Endothelial cell (in vitro differentiated cells): Measurements from ENCODE around the gene TMEM53. TPM values are rescaled to one million over a fixed set of nuclear protein-coding genes. Genes with fewer than 3 reads are reported as not detected.

ENCODE experiments used
- DNase-seq: peaks from one replicate; pipeline ENCODE4 v3.0.0; 2021; ENCODE audit warnings: low spot score
- H3K27ac Mint-ChIP-seq: one replicate; pipeline ENCODE4 v1.8.0; 2021; ENCODE audit warnings: mixed read lengths, inconsistent platforms; ENCODE audit not compliant: unreplicated experiment
- H3K27me3 Mint-ChIP-seq: one replicate; pipeline ENCODE4 v1.8.0; 2021; ENCODE audit warnings: mild to moderate bottlenecking, moderate library complexity, mixed read lengths, inconsistent platforms; ENCODE audit not compliant: unreplicated experiment
- H3K36me3 Mint-ChIP-seq: one replicate; pipeline ENCODE4 v1.8.0; 2021; ENCODE audit warnings: mild to moderate bottlenecking, low read depth, mixed read lengths, inconsistent platforms; ENCODE audit not compliant: unreplicated experiment
- H3K4me1 Mint-ChIP-seq: one replicate; pipeline ENCODE4 v1.8.0; 2021; ENCODE audit warnings: mild to moderate bottlenecking, mixed read lengths, inconsistent platforms; ENCODE audit not compliant: unreplicated experiment
- H3K4me3 Mint-ChIP-seq: one replicate; pipeline ENCODE4 v1.8.0; 2021; ENCODE audit warnings: mild to moderate bottlenecking, mixed read lengths, inconsistent platforms; ENCODE audit not compliant: unreplicated experiment
- H3K9me3 Mint-ChIP-seq: one replicate; pipeline ENCODE4 v1.8.0; 2021; ENCODE audit warnings: mixed read lengths, inconsistent platforms; ENCODE audit not compliant: unreplicated experiment
- total RNA-seq: library from RNA; stranded (reverse); fragmentation: NEBNext Ultra II Directional; extraction: Animal tissue kit (Norgen Biotek cat#: 25700); gene quantifications from one replicate; pipeline ENCODE4 v1.2.1, GENCODE V29; 2021; ENCODE audit not compliant: unreplicated experiment
- TF ChIP-seq, protein P1 (sequence below): fragments of 200-600 bp; sonication (generic); IDR thresholded peaks from one replicate; pipeline ENCODE4 v1.5.0; 2021; ENCODE audit warnings: antibody characterized with exemption; ENCODE audit not compliant: unreplicated experiment

Gene TMEM53
- total RNA-seq, 1 donor from 2014 or later = 15.6 TPM

- Mint-ChIP-seq H3K9me3 (no peaks in the 10 kb centered on the region), H3K27me3 (peaks cover 4% of the 10 kb centered on the region), H3K36me3 (peaks cover 40% of the 10 kb centered on the region), H3K4me1 (peaks cover 14% of the 10 kb centered on the region), H3K4me3 (peak overlapping the region; percentile 24), H3K27ac (peak overlapping the region; percentile 68)
- TF ChIP-seq, protein P1, sequence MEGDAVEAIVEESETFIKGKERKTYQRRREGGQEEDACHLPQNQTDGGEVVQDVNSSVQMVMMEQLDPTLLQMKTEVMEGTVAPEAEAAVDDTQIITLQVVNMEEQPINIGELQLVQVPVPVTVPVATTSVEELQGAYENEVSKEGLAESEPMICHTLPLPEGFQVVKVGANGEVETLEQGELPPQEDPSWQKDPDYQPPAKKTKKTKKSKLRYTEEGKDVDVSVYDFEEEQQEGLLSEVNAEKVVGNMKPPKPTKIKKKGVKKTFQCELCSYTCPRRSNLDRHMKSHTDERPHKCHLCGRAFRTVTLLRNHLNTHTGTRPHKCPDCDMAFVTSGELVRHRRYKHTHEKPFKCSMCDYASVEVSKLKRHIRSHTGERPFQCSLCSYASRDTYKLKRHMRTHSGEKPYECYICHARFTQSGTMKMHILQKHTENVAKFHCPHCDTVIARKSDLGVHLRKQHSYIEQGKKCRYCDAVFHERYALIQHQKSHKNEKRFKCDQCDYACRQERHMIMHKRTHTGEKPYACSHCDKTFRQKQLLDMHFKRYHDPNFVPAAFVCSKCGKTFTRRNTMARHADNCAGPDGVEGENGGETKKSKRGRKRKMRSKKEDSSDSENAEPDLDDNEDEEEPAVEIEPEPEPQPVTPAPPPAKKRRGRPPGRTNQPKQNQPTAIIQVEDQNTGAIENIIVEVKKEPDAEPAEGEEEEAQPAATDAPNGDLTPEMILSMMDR = no peak
- no peak for DNase-seq
Measured at GRCh38 chr1:44648529-44649250, 25.6 kb downstream of the TMEM53 start.

DNA sequence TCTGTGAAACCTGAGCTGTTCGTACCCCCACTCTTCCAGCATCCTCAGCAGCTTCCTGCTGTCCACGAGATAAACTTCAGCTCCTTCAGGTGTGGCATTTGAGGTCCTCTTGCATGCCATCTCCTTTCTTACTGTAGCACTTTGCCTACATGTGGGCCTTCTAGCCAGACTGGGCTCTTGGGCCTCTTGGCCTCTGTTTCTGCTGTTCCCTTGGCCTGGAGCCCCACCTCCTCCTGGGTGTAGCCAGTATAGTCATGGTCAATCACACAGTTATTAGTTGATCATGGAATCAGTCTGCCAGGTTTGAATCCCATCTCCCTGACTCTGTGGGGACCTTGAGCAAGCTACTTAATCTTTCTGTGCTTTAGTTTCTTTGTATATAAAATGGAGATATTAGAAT, 26.4 kb downstream of the TMEM53 start:
- TF ChIP-seq, protein P1 = no peak
- H3K27me3 Mint-ChIP-seq = peaks cover 4% of the 10 kb centered on the region
- H3K4me3 Mint-ChIP-seq = no peak overlapping the region
- no peak overlapping the region for H3K27ac Mint-ChIP-seq
- no peaks in the 10 kb centered on the region for H3K9me3 Mint-ChIP-seq
- H3K4me1 Mint-ChIP-seq = peaks cover 12% of the 10 kb centered on the region
- peaks cover 47% of the 10 kb centered on the region for H3K36me3 Mint-ChIP-seq
- no peak for DNase-seq

DNA sequence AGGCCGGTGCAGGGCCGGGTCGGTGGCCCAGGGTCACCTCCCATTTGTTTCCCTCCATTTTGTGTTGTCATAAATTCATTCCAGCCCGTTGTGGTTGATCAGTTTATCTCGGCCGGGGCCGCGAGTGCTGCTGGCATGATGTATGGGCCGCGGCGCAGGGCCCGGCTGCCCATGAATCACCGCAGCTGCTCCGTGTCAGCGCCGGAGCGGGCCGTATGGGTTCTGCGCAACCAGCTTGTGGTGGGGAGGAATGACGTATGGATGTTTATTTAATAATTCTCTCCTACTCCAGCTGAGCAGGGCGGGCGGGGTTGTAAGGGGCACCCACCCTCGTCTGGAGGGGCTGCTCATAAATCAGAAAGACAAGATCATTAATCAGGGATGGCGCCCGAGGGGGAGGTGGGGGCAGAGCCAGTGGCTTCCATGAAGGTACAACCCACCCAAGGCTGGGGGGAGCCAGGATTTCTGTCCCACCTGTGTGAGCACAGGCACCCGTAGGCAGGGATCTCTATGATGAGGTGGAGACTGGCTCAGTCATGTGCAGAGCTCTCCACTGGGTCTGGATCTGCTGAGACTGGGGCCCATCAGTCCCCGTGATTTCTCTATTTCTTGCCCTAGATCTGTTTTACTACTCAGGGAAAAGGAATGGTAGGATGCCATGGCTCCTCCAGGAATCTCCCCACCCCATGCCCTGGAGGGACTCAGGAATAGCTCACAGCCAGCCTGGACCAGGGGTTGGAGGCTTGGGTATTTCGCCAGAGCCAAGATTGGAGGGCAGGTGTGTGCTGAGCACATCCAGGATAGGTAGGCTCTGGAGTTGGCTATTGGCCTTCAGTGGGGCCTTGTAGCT, 27.8 kb downstream of the TMEM53 start:
- Mint-ChIP-seq H3K27ac (no peak overlapping the region), H3K27me3 (peaks cover 4% of the 10 kb centered on the region), H3K4me3 (no peak overlapping the region), H3K36me3 (peaks cover 56% of the 10 kb centered on the region), H3K4me1 (peaks cover 15% of the 10 kb centered on the region), H3K9me3 (no peaks in the 10 kb centered on the region)
- DNase-seq = no peak
- TF ChIP-seq, protein P1 = no peak

- no peak overlapping the region for H3K27ac Mint-ChIP-seq
- H3K4me1 Mint-ChIP-seq = peaks cover 15% of the 10 kb centered on the region
- H3K9me3 Mint-ChIP-seq = no peaks in the 10 kb centered on the region
- H3K36me3 Mint-ChIP-seq = peaks cover 55% of the 10 kb centered on the region
- no peak for DNase-seq
- no peak overlapping the region for H3K4me3 Mint-ChIP-seq
- TF ChIP-seq, protein P1 = no peak
- H3K27me3 Mint-ChIP-seq = peaks cover 4% of the 10 kb centered on the region
Measured at GRCh38 chr1:44645476-44646244, 28.6 kb downstream of the TMEM53 start.
